Measurements from ENCODE around the gene GPX6.
"Not testable (repeated sequence)": the region's sequence is repeated elsewhere in the genome, so short reads cannot be mapped to it uniquely, and the experiment has no call there.

The GPX6 gene

GRCh38 chr6:28523241-28523622, 7.6 kb upstream of the GPX6 start:
- DNase-seq (ENCODE audit: low read depth), result no peak

GRCh38 chr6:28522594-28523240, 7.1 kb upstream of the GPX6 start:
- no peak for DNase-seq (ENCODE audit: low read depth)

GRCh38 chr6:28517964-28518363, 2.4 kb upstream of the GPX6 start:
- no peak for DNase-seq (ENCODE audit: low read depth)

- DNase-seq (ENCODE audit: low read depth), result not testable (repeated sequence)
Measured at GRCh38 chr6:28512387-28512786, 3.2 kb downstream of the GPX6 start.

- no peak for DNase-seq (ENCODE audit: low read depth)
Measured at GRCh38 chr6:28511628-28512300, 3.8 kb downstream of the GPX6 start.

GRCh38 chr6:28506807-28507475, 8.7 kb downstream of the GPX6 start:
- DNase-seq (ENCODE audit: low read depth), result no peak

GRCh38 chr6:28505733-28506132, 9.9 kb downstream of the GPX6 start:
- no peak for DNase-seq (ENCODE audit: low read depth)

- DNase-seq (ENCODE audit: low read depth), result not testable (repeated sequence)
Measured at GRCh38 chr6:28502709-28503305, 12.8 kb downstream of the GPX6 start.

- DNase-seq (ENCODE audit: low read depth), result not testable (repeated sequence)
Measured at GRCh38 chr6:28502136-28502535, 13.5 kb downstream of the GPX6 start.

GRCh38 chr6:28501259-28501658, 14.3 kb downstream of the GPX6 start:
- DNase-seq (ENCODE audit: low read depth), result no peak

- no peak for DNase-seq (ENCODE audit: low read depth)
Measured at GRCh38 chr6:28497893-28498292, 17.7 kb downstream of the GPX6 start.

GRCh38 chr6:28497306-28497705, 18.3 kb downstream of the GPX6 start:
- no peak for DNase-seq (ENCODE audit: low read depth)

GRCh38 chr6:28496099-28496779, 19.4 kb downstream of the GPX6 start:
- DNase-seq (ENCODE audit: low read depth), result no peak

- no peak for DNase-seq (ENCODE audit: low read depth)
Measured at GRCh38 chr6:28491984-28492317, 23.6 kb downstream of the GPX6 start.

GRCh38 chr6:28490205-28490890, 25.2 kb downstream of the GPX6 start:
- no peak for DNase-seq (ENCODE audit: low read depth)

GRCh38 chr6:28489366-28490204, 26.0 kb downstream of the GPX6 start:
- DNase-seq (ENCODE audit: low read depth), result no peak

GRCh38 chr6:28488916-28489365, 26.7 kb downstream of the GPX6 start:
- DNase-seq (ENCODE audit: low read depth), result no peak

GRCh38 chr6:28486988-28487742, 28.4 kb downstream of the GPX6 start:
- no peak for DNase-seq (ENCODE audit: low read depth)

- DNase-seq (ENCODE audit: low read depth), result no peak
Measured at GRCh38 chr6:28486533-28486932, 29.1 kb downstream of the GPX6 start.

- no peak for DNase-seq (ENCODE audit: low read depth)
Measured at GRCh38 chr6:28485482-28485881, 30.1 kb downstream of the GPX6 start.
